Progenitor cell of endocrine pancreas (in vitro differentiated cells): ENCODE data around the gene ATXN10. TPM values are rescaled to one million over a fixed set of nuclear protein-coding genes. Genes with fewer than 3 reads are reported as not detected.
"Not testable (repeated sequence)": the region's sequence is repeated elsewhere in the genome, so short reads cannot be mapped to it uniquely, and the experiment has no call there.

Experiments used
- DNase-seq: peaks from one replicate; pipeline ENCODE4 v3.0.0; 2021; ENCODE audit warnings: low spot score; ENCODE audit not compliant: unreplicated experiment
- H3K27ac Mint-ChIP-seq: 2 replicates; pipeline ENCODE4 v1.8.0; 2021; ENCODE audit warnings: mild to moderate bottlenecking, moderate library complexity, mixed read lengths
- H3K27me3 Mint-ChIP-seq: 2 replicates; pipeline ENCODE4 v1.8.0; 2021; ENCODE audit warnings: mixed read lengths
- H3K36me3 Mint-ChIP-seq: 2 replicates; pipeline ENCODE4 v1.8.0; 2022; ENCODE audit warnings: mixed read lengths; ENCODE audit not compliant: insufficient read depth
- H3K4me1 Mint-ChIP-seq: 2 replicates; pipeline ENCODE4 v1.8.0; 2021; ENCODE audit warnings: low read depth, mixed read lengths
- H3K4me3 Mint-ChIP-seq: 2 replicates; pipeline ENCODE4 v1.8.0; 2021; ENCODE audit warnings: low read depth, mild to moderate bottlenecking, moderate library complexity, mixed read lengths
- H3K9me3 Mint-ChIP-seq: 2 replicates; pipeline ENCODE4 v1.8.0; 2021; ENCODE audit warnings: low read depth, mixed read lengths
- total RNA-seq: library from RNA; stranded (reverse); gene quantifications from 2 replicates; pipeline ENCODE4 v1.2.1, GENCODE V29; 2021
- TF ChIP-seq, protein P1 (sequence below): fragments of 200-600 bp; sonication (generic); IDR thresholded peaks from one replicate; pipeline ENCODE4 v1.5.0; 2021; ENCODE audit warnings: antibody characterized with exemption, mild to moderate bottlenecking; ENCODE audit not compliant: unreplicated experiment

The ATXN10 gene
- total RNA-seq, 1 donor from 2014 or later = 177 TPM

DNA sequence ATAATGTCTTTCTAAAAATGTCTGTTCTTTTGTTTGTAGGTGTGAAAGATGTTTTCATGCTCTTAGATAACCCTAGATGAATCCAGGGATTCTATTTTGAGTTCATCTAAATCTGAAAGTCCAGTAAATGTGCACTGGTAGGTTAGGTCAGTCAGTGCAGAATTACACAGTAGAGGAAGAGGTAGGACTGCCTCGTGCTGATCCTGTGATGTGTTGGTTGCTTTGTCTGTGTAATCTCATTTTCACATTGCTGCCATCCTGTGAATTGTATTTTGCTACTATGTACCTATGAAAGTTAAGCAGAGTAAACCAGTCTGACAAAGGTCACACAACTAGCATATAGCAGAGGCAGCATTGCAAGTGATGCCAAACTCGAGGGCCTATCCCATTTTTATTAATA lies 36.5 kb downstream of the ATXN10 start:
- Mint-ChIP-seq H3K27ac (no peak overlapping the region), H3K4me3 (no peak overlapping the region), H3K9me3 (no peaks in the 10 kb centered on the region), H3K36me3 (peaks cover 46% of the 10 kb centered on the region), H3K4me1 (peaks cover 3% of the 10 kb centered on the region), H3K27me3 (no peaks in the 10 kb centered on the region)
- DNase-seq = no peak
- TF ChIP-seq, protein P1, sequence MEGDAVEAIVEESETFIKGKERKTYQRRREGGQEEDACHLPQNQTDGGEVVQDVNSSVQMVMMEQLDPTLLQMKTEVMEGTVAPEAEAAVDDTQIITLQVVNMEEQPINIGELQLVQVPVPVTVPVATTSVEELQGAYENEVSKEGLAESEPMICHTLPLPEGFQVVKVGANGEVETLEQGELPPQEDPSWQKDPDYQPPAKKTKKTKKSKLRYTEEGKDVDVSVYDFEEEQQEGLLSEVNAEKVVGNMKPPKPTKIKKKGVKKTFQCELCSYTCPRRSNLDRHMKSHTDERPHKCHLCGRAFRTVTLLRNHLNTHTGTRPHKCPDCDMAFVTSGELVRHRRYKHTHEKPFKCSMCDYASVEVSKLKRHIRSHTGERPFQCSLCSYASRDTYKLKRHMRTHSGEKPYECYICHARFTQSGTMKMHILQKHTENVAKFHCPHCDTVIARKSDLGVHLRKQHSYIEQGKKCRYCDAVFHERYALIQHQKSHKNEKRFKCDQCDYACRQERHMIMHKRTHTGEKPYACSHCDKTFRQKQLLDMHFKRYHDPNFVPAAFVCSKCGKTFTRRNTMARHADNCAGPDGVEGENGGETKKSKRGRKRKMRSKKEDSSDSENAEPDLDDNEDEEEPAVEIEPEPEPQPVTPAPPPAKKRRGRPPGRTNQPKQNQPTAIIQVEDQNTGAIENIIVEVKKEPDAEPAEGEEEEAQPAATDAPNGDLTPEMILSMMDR = no peak

GRCh38 chr22:45709060-45709739 lies 37.6 kb downstream of the ATXN10 start:
- no peak overlapping the region for H3K4me3 Mint-ChIP-seq
- TF ChIP-seq, protein P1 = no peak
- H3K27ac Mint-ChIP-seq = no peak overlapping the region
- H3K9me3 Mint-ChIP-seq = no peaks in the 10 kb centered on the region
- H3K4me1 Mint-ChIP-seq = peaks cover 3% of the 10 kb centered on the region
- no peak for DNase-seq
- no peaks in the 10 kb centered on the region for H3K27me3 Mint-ChIP-seq
- peaks cover 36% of the 10 kb centered on the region for H3K36me3 Mint-ChIP-seq

DNA sequence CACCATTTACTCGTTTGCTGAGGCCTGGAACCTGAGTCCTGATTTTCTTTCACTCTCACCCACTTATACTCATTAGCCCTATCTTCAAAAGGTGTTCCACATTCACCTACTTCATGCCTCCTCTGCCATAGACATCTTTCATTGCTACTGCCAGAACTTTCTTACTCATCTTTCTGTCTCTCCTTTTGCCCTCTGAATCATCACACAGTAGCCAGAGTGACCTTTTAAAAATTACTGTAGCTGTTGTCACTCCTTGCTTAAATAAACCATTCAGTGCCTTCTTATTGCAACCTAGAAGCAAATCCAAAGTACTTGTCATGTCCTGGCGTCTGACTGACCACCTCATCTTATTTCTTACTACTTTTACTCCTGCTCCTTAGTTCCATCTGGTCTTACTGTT lies 38.2 kb downstream of the ATXN10 start:
- Mint-ChIP-seq H3K36me3 (peaks cover 32% of the 10 kb centered on the region), H3K27me3 (no peaks in the 10 kb centered on the region), H3K4me1 (peaks cover 3% of the 10 kb centered on the region), H3K9me3 (no peaks in the 10 kb centered on the region), H3K27ac (no peak overlapping the region), H3K4me3 (no peak overlapping the region)
- TF ChIP-seq, protein P1 = no peak
- DNase-seq = no peak

DNA sequence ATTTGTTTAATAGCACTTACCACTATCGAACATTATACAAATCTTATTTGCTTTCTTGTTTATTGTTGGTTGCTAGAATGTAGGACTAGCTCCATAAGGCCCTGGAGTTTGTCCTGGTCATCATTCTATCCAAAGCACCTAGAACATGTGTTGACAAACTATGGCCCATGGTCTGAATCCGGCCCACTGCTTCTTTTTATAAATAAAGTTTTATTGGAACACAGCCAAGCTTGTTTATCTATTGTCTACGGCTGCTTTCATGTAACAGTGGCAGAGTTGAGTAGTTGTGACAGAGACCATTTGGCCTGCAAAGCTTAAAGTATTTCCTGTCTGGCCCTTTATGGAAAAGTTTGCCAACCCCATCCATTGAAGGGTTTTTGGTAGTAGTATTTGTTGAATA lies 38.8 kb downstream of the ATXN10 start:
- H3K27ac Mint-ChIP-seq = no peak overlapping the region
- H3K36me3 Mint-ChIP-seq = peaks cover 31% of the 10 kb centered on the region
- TF ChIP-seq, protein P1 = no peak
- no peaks in the 10 kb centered on the region for H3K9me3 Mint-ChIP-seq
- peaks cover 3% of the 10 kb centered on the region for H3K4me1 Mint-ChIP-seq
- no peak for DNase-seq
- no peak overlapping the region for H3K4me3 Mint-ChIP-seq
- H3K27me3 Mint-ChIP-seq = no peaks in the 10 kb centered on the region

DNA sequence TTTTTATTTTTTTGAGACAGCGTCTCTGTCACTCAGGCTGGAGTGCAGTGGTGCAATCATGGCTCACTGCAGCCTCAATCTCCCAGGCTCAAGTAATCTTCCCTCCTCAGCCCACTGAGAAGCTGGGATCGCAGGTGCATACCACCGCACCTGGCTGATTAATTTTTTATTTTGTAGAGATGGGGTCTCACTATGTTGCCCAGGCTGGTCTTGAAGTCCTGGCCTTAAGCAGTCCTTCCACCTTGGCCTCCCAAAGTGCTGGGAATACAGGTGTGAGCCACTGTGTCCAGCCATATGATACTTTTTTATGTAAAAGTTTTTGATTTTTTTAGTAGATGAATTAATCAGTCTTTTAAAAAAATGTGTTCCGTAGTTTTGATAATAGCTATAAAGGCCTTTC lies 42.8 kb downstream of the ATXN10 start:
- H3K27ac Mint-ChIP-seq, H3K4me1 Mint-ChIP-seq, H3K4me3 Mint-ChIP-seq, DNase-seq, H3K9me3 Mint-ChIP-seq, H3K27me3 Mint-ChIP-seq: not testable (repeated sequence)
- peaks cover 14% of the 10 kb centered on the region for H3K36me3 Mint-ChIP-seq

- Mint-ChIP-seq H3K27ac (no peak overlapping the region), H3K9me3 (no peaks in the 10 kb centered on the region), H3K36me3 (peaks cover 13% of the 10 kb centered on the region), H3K27me3 (no peaks in the 10 kb centered on the region), H3K4me3 (no peak overlapping the region), H3K4me1 (peaks cover 6% of the 10 kb centered on the region)
- DNase-seq = no peak
- TF ChIP-seq, protein P1 = no peak
Observed at GRCh38 chr22:45717789-45718188, 46.2 kb downstream of the ATXN10 start.
